Mesendoderm (in vitro differentiated cells): ENCODE results near the gene EDA.

ENCODE experiments used
- DNase-seq: peaks from one replicate; pipeline ENCODE4 v3.0.0; 2013
- H2AK5ac ChIP-seq: 2 replicates; pipeline ENCODE4 v1.6.1; 2013; ENCODE audit warnings: low read length, inconsistent platforms
- H2BK120ac ChIP-seq: 2 replicates; pipeline ENCODE4 v1.6.1; 2013; ENCODE audit warnings: low read depth, mild to moderate bottlenecking, low read length, moderate library complexity, mixed read lengths
- H2BK15ac ChIP-seq: replicated peaks from 2 replicates; pipeline ENCODE4 v1.6.1; 2013; ENCODE audit warnings: low read depth, mild to moderate bottlenecking, moderate library complexity
- H2BK5ac ChIP-seq: 2 replicates; pipeline ENCODE4 v1.6.1; 2013; ENCODE audit warnings: low read length, inconsistent platforms
- H3K18ac ChIP-seq: 2 replicates; pipeline ENCODE4 v1.6.1; 2013; ENCODE audit warnings: mild to moderate bottlenecking, low read length, mixed read lengths
- H3K23ac ChIP-seq: one replicate; pipeline ENCODE4 v1.6.1; 2013; ENCODE audit warnings: low read length
- H3K27ac ChIP-seq: 2 replicates; pipeline ENCODE4 v1.5.1; 2013; ENCODE audit warnings: low read depth, mild to moderate bottlenecking, inconsistent platforms, low read length, moderate library complexity
- H3K27me3 ChIP-seq: 2 replicates; pipeline ENCODE4 v1.6.1; 2013; ENCODE audit warnings: low read length, control low read depth, mild to moderate bottlenecking, inconsistent platforms; ENCODE audit not compliant: insufficient read depth, poor library complexity
- H3K36me3 ChIP-seq: 2 replicates; pipeline ENCODE4 v1.6.1; 2013; ENCODE audit warnings: low read length, inconsistent platforms; ENCODE audit not compliant: control insufficient read depth, insufficient read depth
- H3K4ac ChIP-seq: one replicate; pipeline ENCODE4 v1.6.1; 2013; ENCODE audit warnings: low read depth, mild to moderate bottlenecking, low read length, moderate library complexity
- H3K4me1 ChIP-seq: 2 replicates; pipeline ENCODE4 v1.6.1; 2013; ENCODE audit warnings: low read depth, low read length, inconsistent platforms; ENCODE audit not compliant: control insufficient read depth
- H3K4me2 ChIP-seq: 2 replicates; pipeline ENCODE4 v1.6.1; 2013; ENCODE audit warnings: low read length
- H3K4me3 ChIP-seq: 2 replicates; pipeline ENCODE4 v1.5.1; 2013; ENCODE audit warnings: mild to moderate bottlenecking, low read length
- H3K56ac ChIP-seq: one replicate; pipeline ENCODE4 v1.6.1; 2013; ENCODE audit warnings: low read length
- H3K79me1 ChIP-seq: 2 replicates; pipeline ENCODE4 v1.6.1; 2013; ENCODE audit warnings: low read length, inconsistent platforms
- H3K79me2 ChIP-seq: 2 replicates; pipeline ENCODE4 v1.6.1; 2013; ENCODE audit warnings: mild to moderate bottlenecking, low read length; ENCODE audit not compliant: control insufficient read depth, insufficient read depth
- H3K9ac ChIP-seq: 2 replicates; pipeline ENCODE4 v1.6.1; 2013; ENCODE audit warnings: low read length, inconsistent platforms
- H4K5ac ChIP-seq: one replicate; pipeline ENCODE4 v1.6.1; 2013; ENCODE audit warnings: low read length
- H4K8ac ChIP-seq: one replicate; pipeline ENCODE4 v1.6.1; 2013; ENCODE audit warnings: low read depth, mild to moderate bottlenecking, control low read depth, low read length, moderate library complexity
- WGBS: extraction: QIAGEN DNeasy Blood & Tissue Kit; methylation state at CpG from one replicate; pipeline ENCODE4 v1.1.7; 2013; ENCODE audit warnings: low lambda C conversion rate, missing lambda C conversion rate; ENCODE audit not compliant: insufficient coverage; ENCODE audit errors: extremely low coverage; 5-methylcytosine and 5-hydroxymethylcytosine counted together

EDA gene

DNA sequence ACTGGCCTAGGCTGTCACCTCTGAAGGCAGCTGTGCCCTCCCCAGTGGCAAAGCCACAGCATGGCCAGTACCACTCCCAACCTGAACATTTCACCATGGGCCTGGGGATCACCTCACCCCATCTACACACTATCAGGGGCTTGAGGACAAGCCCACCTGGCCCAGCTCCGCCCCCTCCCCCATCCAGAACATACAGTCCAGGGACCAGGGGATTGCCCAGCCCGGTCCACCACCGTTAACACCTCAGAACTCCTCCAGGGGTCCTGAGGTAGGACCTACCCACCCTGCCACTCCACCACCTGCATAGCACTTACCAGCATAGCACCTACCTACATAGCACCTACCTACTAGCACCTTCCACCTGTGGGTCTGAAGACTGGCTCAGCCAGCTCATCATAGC, 179.8 kb downstream of the EDA start:
- H2AK5ac ChIP-seq: no peak overlapping the region
- H3K79me1 ChIP-seq: no peaks in the 10 kb centered on the region
- no peaks in the 10 kb centered on the region for H3K36me3 ChIP-seq
- no peak overlapping the region for H2BK5ac ChIP-seq
- no peak overlapping the region for H2BK120ac ChIP-seq
- no CpG with 5 or more reads among the region's 3 CpGs for WGBS
- H3K4me3 ChIP-seq: no peak overlapping the region
- H3K9ac ChIP-seq: no peak overlapping the region
- no peak overlapping the region for H3K56ac ChIP-seq
- H3K23ac ChIP-seq: no peak overlapping the region
- no peak overlapping the region for H3K27ac ChIP-seq
- DNase-seq: no peak
- H3K27me3 ChIP-seq: no peaks in the 10 kb centered on the region
- no peak overlapping the region for H3K4ac ChIP-seq
- H2BK15ac ChIP-seq: no peak overlapping the region
- H3K79me2 ChIP-seq: no peaks in the 10 kb centered on the region
- no peak overlapping the region for H3K4me2 ChIP-seq
- H3K4me1 ChIP-seq: no peaks in the 10 kb centered on the region
- H4K5ac ChIP-seq: no peak overlapping the region
- no peak overlapping the region for H4K8ac ChIP-seq
- no peak overlapping the region for H3K18ac ChIP-seq

DNA sequence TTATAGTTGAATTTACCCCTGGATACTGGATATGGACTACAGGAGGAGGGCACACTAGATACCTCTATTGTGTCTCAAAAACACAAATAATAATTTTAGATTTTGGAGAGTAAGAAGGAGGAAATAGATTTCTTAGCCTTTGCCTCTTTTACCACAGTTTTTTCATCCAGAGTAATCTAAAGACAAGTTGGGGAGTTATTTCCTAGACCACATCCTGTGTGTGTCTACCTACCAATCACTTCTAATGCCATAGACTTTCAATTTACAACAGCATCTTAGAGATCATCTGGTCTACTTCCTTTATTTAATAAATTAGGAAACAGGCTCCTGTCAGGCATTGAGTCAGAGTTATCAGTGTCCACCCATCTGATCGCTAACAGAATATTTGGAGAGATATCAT, 191.5 kb downstream of the EDA start:
- Histone ChIP-seq H2BK120ac (no peak overlapping the region), H3K27me3 (no peaks in the 10 kb centered on the region), H3K36me3 (no peaks in the 10 kb centered on the region), H3K4me1 (no peaks in the 10 kb centered on the region), H3K4me3 (no peak overlapping the region), H2BK15ac (no peak overlapping the region), H2AK5ac (no peak overlapping the region), H3K56ac (no peak overlapping the region), H4K8ac (no peak overlapping the region), H3K79me2 (no peaks in the 10 kb centered on the region), H3K23ac (no peak overlapping the region), H3K79me1 (no peaks in the 10 kb centered on the region), H3K4ac (no peak overlapping the region), H3K4me2 (no peak overlapping the region), H3K9ac (no peak overlapping the region), H3K18ac (no peak overlapping the region), H3K27ac (no peak overlapping the region), H4K5ac (no peak overlapping the region), H2BK5ac (no peak overlapping the region)
- no peak for DNase-seq
- WGBS: no CpG with 5 or more reads among the region's 1 CpG

DNA sequence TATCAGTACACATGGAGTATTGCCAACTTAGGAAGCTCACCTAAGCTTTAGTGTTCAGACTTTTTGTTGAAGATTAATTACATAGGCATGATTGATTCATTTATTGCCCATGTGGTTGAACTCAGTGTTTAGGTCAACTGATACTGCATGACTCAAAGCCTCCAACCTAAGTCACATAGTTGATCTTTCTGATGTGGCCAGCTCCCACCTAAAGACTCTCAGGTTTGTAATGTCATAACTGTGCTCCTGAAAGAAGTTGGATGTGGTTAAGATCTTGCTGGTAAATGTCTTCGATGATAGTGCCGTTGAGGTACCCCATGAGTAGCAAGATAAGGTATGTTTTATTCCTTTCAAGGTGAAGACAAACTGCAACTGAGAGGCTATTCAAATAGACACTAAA, 192.5 kb downstream of the EDA start:
- no CpG with 5 or more reads among the region's 2 CpGs for WGBS
- Histone ChIP-seq H3K27me3 (no peaks in the 10 kb centered on the region), H4K5ac (no peak overlapping the region), H3K23ac (no peak overlapping the region), H3K4me3 (no peak overlapping the region), H2BK120ac (no peak overlapping the region), H3K18ac (no peak overlapping the region), H4K8ac (no peak overlapping the region), H3K56ac (no peak overlapping the region), H3K4ac (no peak overlapping the region), H3K4me2 (no peak overlapping the region), H3K79me2 (no peaks in the 10 kb centered on the region), H3K27ac (no peak overlapping the region), H3K4me1 (no peaks in the 10 kb centered on the region), H3K36me3 (no peaks in the 10 kb centered on the region), H2BK15ac (no peak overlapping the region), H2BK5ac (no peak overlapping the region), H3K9ac (no peak overlapping the region), H2AK5ac (no peak overlapping the region), H3K79me1 (no peaks in the 10 kb centered on the region)
- DNase-seq: no peak

DNA sequence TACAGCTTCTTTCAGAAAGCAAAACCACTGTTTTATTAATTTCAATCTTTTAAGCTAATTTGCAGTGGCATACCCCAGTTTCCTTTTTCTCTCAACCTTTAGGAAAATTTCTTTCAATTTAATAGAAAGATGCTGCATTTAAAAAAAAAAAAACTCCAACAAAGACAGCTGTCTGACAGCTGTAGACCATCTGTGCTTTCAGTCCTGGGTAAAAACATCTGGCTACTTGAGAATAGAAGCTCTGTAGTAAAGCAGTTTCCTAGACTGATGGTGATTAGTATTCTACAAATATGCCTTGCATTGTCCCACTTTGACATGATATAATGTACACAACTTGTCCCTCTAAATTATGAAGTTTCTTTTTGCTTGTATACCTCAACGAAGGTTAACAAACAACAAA, 197.8 kb downstream of the EDA start:
- Histone ChIP-seq H2BK120ac (no peak overlapping the region), H3K18ac (no peak overlapping the region), H3K23ac (no peak overlapping the region), H2BK15ac (no peak overlapping the region), H3K4me2 (no peak overlapping the region), H3K79me1 (no peaks in the 10 kb centered on the region), H3K4ac (no peak overlapping the region), H2BK5ac (no peak overlapping the region), H3K4me3 (no peak overlapping the region), H3K56ac (no peak overlapping the region), H3K27ac (no peak overlapping the region), H3K36me3 (no peaks in the 10 kb centered on the region), H4K8ac (no peak overlapping the region), H3K4me1 (no peaks in the 10 kb centered on the region), H3K9ac (no peak overlapping the region), H3K79me2 (no peaks in the 10 kb centered on the region), H2AK5ac (no peak overlapping the region), H3K27me3 (no peaks in the 10 kb centered on the region), H4K5ac (no peak overlapping the region)
- no peak for DNase-seq
- no CpG with 5 or more reads among the region's 1 CpG for WGBS

DNA sequence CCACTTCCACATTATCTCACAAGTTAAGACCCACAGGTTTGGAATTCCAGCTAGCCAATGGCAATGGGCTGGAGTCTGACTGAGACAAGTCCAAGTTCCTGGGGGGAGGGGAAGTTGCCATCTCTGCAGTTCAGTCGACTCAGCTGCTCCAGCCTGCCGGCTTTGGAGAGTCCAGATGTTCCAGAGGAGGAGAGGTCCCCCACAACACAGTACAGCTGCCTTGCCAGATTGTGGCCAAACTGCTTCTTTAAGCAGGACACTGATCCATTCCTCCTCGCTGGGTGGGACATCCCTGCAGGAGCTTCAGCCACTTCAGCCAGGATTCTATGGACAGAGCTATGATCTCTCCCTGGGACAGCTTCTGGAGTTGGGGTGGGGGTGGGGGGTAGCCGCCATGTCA, 199.2 kb downstream of the EDA start:
- no peak overlapping the region for H3K27ac ChIP-seq
- H2BK5ac ChIP-seq: no peak overlapping the region
- no peak overlapping the region for H3K18ac ChIP-seq
- H2BK120ac ChIP-seq: no peak overlapping the region
- no peak overlapping the region for H4K5ac ChIP-seq
- no peak overlapping the region for H3K4ac ChIP-seq
- no peak overlapping the region for H3K4me3 ChIP-seq
- H3K79me2 ChIP-seq: no peaks in the 10 kb centered on the region
- H3K27me3 ChIP-seq: no peaks in the 10 kb centered on the region
- H3K56ac ChIP-seq: no peak overlapping the region
- H3K36me3 ChIP-seq: no peaks in the 10 kb centered on the region
- DNase-seq: peak; percentile 23
- no peak overlapping the region for H3K4me2 ChIP-seq
- no peak overlapping the region for H3K9ac ChIP-seq
- H3K4me1 ChIP-seq: no peaks in the 10 kb centered on the region
- H3K23ac ChIP-seq: no peak overlapping the region
- H3K79me1 ChIP-seq: no peaks in the 10 kb centered on the region
- no peak overlapping the region for H2BK15ac ChIP-seq
- no peak overlapping the region for H2AK5ac ChIP-seq
- no peak overlapping the region for H4K8ac ChIP-seq
- WGBS: no CpG with 5 or more reads among the region's 4 CpGs

DNA sequence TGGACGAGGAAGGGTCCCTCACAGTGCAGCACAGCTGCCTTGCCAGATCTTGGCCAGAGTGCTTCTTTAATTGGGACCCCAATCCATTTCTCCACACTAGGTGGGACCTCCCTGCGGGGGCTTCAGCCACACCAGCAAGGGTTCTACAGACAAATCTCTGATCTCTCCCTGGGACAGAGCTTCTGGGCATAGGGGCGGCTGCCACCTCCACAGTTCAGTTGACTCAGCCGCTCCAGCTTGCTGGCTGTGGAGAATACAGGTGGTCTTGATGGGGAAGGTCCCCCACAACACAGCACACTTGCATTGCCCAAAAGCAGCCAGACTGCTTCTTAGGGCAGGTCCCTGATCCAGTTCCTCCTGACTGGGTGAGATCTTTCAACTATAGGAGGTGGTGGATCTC, 199.6 kb downstream of the EDA start:
- Histone ChIP-seq H3K23ac (no peak overlapping the region), H3K79me1 (no peaks in the 10 kb centered on the region), H3K4ac (no peak overlapping the region), H2BK15ac (no peak overlapping the region), H2AK5ac (no peak overlapping the region), H3K4me1 (no peaks in the 10 kb centered on the region), H3K4me3 (no peak overlapping the region), H3K79me2 (no peaks in the 10 kb centered on the region), H3K36me3 (no peaks in the 10 kb centered on the region), H3K27ac (no peak overlapping the region), H3K18ac (no peak overlapping the region), H3K9ac (no peak overlapping the region), H4K8ac (no peak overlapping the region), H4K5ac (no peak overlapping the region), H3K27me3 (no peaks in the 10 kb centered on the region), H3K4me2 (no peak overlapping the region), H3K56ac (no peak overlapping the region), H2BK5ac (no peak overlapping the region), H2BK120ac (no peak overlapping the region)
- WGBS: no CpG with 5 or more reads among the region's 4 CpGs
- DNase-seq: no peak
